NOMO-1 treated with DMSO at 0.1 percent for 48 hours (cell line): ENCODE measurements around the gene OTOP2.

ENCODE experiments used
- DNase-seq: peaks from one replicate; lab custom pipeline; 2025; ENCODE audit not compliant: unreplicated experiment; lab: John Stamatoyannopoulos, UW

The OTOP2 gene

GRCh38 chr17:74923538-74924249 lies 379 bp upstream of the OTOP2 start:
- peak; percentile 41 for DNase-seq

DNA sequence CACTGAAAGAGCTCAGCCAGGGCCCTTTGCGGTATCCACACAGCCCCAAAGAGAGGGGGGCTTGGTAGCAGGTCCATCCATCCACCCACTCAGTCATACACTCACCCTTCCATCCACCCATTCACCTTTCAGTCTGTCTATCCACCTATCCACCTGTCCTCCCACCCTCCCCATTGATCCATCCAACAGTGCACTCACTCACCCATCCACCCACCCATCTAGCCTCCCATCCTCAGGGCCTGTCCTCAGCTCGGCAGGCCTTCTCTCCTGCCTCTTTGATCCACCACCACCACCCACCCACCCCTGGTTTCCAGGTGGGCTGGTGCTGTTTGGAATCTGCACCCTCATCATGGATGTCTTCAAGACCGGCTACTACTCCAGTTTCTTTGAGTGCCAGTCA lies 1.2 kb downstream of the OTOP2 start:
- DNase-seq: no peak

- no peak for DNase-seq
These were observed 4.7 kb downstream of the OTOP2 start for GRCh38 chr17:74928786-74929185.

DNA sequence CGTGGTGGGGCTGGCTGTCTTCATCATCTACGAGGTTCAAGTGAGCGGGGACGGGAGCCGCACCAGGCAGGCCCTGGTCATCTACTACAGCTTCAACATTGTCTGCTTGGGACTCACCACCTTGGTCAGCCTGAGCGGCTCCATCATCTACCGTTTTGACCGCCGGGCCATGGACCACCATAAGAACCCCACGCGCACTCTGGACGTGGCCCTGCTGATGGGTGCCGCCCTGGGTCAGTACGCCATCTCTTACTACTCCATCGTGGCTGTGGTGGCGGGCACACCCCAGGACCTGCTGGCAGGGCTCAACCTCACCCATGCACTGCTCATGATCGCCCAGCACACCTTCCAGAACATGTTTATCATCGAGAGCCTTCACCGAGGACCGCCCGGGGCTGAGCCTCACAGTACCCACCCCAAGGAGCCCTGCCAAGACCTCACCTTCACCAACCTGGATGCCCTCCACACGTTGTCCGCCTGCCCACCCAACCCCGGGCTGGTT lies 6.5 kb downstream of the OTOP2 start:
- DNase-seq: no peak

GRCh38 chr17:74935048-74935447 lies 11.0 kb downstream of the OTOP2 start:
- DNase-seq: no peak

DNA sequence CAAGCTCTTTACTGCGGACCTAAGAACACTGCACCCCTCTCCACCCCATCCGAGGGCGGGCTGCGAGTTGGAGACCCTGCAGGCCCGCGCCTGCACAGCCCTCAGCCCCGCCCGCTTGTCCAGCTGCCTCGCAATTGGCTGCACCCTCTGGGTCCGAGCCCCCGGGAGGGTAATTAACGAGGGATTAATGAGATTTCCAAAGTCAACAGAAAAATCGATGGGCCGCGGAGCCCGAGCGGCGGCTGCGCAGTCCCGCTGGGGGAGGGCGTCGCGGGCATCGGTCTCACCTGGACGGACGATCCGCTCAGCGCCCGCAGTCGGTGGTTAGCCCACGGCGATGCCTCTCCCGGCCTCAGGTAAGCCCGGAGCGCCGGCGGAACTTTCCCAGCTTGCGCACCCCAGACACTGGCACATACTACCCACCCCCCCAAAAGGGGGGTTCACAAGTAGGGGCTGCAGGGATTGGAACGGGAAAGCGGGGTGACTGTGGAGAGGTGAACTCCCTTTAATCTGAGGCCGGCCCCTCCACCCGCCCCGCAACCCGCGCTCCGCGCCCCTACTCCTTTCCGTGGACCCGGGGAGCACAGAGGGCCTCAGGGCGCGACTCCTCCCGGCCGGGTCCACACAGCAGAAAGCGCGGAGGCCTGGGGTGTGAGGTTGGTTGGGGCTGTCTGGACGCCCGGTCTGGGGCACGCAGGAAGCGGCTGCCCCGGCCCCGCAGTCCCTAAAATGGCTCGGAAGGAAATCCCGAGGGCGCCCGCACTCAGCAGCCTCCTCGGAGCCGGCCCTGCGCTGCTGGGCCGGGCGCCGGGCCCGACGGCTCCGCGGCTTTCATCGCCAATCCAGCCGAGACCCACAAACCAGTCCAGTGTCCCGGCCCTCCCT lies 11.8 kb downstream of the OTOP2 start, which contains the start of gene OTOP3:
Gene OTOP3, plus strand, starts transcription at position 314 of the 885 bp plus-strand sequence. Its CDS starts 24 bp downstream, at position 338.
- no peak for DNase-seq

- DNase-seq: no peak
These were observed 12.4 kb downstream of the OTOP2 start for GRCh38 chr17:74936470-74936799.

DNA sequence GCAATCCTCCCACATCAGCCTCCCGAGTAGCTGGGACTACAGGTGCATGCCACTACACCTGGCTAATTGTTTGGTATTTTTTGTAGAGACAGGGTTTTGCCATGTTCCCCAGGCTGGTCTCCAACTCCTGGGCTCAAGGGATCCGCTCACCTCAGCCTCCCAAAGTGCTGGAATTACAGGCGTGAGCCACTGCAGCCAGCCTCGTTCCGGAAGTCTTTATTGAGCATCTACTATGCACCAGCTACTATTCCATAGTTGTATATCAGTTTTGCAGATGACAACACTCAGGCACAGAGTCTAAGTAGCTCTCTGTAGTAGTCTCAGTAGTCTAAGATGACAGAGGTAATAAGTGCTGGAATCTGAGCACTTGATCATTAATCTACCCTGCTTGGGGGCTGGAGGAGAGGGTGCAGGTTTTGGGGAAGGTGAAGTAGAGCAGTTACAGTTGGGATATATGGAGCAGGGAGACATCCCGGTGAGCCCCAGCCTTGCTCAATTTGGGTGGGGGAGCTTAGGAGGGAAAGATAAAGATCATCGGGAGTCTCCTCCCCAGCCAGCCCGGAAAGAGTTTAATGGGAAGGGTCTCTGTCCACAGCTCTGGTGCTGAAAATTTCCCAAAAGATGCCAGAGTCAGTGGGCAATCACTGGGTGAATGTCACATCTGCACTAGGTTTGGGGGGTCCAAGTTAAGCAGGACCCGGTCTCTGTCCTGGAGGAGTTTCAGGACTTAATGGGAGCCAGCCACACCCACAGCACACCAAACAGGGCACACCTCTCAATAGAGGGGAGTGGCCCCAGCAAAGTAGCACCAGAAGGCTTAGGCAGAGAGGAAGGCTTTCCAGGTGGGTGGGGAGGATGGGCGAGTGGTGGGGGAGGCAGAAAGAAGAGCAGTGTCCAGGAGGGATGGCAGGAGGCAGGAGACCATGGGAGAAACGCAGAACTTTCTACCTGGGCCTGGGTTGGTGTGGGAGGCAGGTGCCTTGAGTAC lies 13.3 kb downstream of the OTOP2 start:
- no peak for DNase-seq

DNA sequence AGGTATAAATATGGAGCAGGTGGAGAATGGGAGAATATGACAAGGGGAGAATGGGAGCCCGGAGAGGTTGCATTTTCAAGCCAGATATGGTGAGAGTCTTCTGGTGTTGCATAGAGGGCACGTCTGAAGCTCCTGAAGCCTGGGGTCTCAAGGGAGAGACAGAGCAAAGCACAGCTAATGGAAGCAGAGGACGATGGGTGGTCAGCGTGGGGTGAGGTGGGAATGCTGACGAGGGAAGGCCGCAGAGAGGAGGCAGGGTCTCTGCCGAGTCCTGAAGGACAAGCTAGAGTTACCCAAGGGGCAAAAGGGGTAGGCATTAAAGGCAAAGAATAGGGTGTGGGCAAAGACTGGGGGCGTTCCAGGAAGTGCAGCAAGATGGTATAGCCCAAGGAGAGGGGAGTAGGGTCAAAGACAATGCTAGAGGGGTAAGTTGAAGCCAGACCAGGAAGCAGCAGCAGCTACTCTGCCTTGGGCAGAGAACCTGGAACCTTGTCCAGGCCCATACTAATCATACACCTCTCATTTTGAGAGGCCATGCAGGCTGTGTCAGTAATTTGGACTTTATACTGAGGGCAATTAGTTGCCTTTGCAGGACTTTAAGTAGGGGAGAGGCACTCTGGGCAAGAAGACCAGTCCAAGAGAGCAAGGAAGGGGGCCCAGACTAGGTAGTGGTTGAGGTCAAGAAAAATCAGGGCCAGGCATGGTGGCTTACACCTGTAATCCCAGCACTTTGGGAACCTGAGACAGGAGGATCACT lies 14.3 kb downstream of the OTOP2 start:
- no peak for DNase-seq

DNA sequence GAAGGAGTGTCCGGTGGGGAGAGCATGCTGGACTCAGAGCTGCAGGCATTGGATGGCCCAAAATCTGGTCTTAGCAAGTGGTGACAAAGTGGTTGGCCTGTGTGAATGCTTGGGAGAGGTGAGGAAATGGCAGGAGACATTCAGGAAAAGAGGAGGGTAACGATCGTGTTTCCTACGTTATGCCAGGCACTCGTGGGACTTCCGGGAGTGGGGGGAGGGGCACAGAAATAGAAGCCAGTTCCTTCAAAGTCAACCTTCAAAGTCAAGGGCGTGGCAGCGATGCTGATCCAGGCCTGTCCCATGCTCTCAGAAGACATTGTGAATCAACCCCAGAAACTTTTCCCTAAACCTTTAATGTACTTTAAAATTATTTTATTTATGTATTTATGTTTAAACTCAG lies 15.5 kb downstream of the OTOP2 start:
- DNase-seq: no peak

GRCh38 chr17:74941128-74941725 lies 17.2 kb downstream of the OTOP2 start:
- DNase-seq: no peak

GRCh38 chr17:74943808-74944522 lies 19.9 kb downstream of the OTOP2 start:
- DNase-seq: no peak

DNA sequence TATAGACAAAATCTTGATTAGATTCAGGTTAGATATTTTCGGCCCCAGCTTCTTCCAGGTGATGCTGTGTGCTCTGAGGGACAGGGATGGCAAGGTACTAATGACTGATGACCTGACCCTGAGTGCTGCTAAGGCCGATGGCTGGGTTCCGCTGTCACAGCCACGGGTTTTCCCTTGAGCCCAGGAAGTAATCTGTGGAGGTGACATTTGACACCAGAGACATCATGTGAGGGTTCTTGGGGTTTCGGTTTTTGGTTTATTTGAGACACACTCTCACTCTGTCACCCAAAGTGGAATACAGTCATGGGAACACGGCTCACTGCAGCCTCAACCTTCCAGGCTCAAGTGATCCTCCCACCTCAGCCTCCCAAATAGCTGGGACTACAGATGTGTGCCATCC lies 21.5 kb downstream of the OTOP2 start:
- no peak for DNase-seq

GRCh38 chr17:74946641-74947040 lies 22.6 kb downstream of the OTOP2 start:
- DNase-seq: no peak

- no peak for DNase-seq
These were observed 23.1 kb downstream of the OTOP2 start for GRCh38 chr17:74947041-74947754.

DNA sequence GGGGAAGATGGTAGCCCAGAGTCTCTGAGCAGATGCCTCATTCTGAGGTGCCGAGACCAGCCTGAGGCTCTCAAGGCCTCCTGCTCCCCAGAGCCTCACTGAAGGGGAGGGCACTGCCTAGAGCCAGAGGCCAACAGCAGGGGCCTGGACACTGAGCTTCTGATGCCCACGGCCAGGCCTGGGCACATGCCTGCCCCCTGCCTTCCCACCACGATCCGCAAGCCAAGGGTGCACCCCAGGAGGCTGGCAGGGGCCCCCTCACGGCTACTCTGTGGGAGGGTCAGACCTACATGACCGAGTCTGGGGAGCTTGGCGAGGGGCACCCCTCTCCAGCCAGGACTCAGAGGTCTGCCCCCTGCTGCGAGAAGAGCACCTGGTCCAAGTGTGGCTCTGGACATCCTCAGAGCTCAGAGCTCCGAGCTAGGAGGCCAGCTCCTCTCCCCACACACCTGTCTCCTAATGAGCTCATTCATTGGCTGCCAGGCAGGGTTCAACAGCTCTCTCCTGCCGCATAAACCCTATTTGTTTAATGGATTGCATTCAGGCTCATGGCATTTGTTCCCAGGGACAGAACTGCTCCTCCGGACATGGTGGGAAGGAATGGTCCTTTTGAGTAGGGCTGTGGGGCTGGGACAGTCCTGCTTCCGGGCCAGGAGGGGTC lies 25.5 kb downstream of the OTOP2 start:
- no peak for DNase-seq

DNA sequence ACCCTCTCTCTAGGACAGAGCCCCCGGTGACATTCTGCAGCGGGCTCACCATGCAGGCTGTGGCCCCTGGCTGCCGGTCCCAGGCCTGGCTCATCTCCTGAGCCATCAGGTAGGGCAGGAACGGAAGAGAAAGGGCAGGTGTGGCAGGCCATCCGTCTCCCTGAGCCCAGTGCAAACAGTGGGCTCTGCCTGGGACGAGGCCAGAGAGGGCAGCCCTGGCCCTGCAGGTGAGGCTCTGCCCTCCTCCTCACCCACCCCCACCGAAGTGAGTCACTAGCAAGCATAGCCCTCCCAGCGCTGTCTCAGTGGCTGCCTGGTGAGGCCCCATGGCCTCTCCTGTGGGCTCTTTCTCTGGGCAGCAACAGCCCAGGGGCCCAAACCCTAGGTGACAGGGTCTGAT lies 26.1 kb downstream of the OTOP2 start:
- DNase-seq: no peak

DNA sequence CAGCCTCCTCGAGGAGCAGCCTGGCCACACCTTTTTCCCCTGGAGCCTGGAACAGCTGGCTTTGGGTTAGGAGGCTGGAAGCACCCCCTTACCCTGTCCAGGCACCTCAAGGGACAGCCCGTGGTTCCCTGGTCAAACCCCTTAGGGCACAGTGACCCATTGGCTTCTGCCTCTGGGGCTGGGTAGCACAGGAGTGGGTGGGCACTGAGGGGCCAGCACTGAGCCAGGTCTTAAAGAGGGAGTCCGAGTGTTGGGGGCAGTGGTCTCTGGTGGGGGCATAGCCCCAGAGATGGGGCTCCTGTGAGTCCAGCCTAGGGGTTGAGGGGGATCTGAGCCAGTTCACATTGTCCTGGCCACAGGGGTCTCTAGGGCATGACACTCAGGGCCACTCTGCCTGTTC lies 27.0 kb downstream of the OTOP2 start:
- no peak for DNase-seq
